Measurements from ENCODE around the gene SLC18B1.
A peak's percentile ranks its signal among the peaks of the same experiment; 100 is the strongest.

Gene SLC18B1

DNA sequence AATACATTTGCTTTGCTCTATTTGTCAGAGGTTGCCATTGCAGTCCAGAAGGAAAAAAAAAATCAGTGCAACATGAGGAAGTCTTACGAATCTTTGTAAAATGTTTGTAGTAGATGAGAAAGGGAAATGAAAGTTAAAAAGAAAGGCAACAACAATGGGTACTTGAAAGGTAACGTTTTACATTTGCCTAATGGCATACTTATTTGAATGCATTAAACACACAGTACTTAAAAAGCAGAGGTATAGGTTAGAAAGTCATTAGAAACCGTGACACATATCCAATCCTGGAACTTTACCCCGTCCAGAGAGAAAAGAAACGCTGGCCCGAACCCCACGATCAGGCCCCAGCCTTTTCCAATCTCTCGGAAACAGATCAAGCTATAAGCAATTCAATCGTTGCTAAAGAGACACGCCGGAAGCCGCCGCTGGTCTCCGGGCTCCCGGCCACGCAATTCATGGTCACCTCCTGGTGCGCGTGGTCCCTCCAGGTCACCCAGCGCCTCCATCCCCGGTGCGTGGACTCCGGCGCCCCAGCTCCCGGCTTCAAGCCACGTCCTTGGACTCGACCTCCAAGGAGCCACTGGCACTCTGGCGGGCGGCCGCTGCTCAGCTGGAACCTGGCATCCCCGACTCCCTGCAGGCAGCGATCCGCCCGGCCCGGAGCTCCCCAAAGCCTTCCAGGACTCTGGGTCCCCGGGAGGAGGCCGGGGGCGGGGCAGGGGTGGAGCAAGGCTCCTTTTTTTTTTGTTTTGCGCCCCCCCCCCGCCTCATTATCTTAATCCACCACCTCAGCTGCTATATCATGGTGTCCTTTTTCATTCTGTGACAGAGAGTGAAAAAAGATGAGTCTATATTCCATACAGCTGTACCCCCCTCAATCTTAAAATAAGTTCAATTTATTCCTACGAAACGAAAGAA lies at the start of gene SLC18B1:
Gene SLC18B1, minus strand, starts transcription at position 687 of the 918 bp plus-strand sequence. Its CDS starts 181 bp downstream, at position 506.
- DNase-seq (ENCODE audit: low read depth in 2 of 2, low spot score in 1 of 2): peak in 1 of 2 donors; percentile 23

- DNase-seq (ENCODE audit: low read depth in 2 of 2, low spot score in 1 of 2): no peak
Observed at GRCh38 chr6:132843316-132844035, 45.0 kb upstream of the SLC18B1 start.

DNA sequence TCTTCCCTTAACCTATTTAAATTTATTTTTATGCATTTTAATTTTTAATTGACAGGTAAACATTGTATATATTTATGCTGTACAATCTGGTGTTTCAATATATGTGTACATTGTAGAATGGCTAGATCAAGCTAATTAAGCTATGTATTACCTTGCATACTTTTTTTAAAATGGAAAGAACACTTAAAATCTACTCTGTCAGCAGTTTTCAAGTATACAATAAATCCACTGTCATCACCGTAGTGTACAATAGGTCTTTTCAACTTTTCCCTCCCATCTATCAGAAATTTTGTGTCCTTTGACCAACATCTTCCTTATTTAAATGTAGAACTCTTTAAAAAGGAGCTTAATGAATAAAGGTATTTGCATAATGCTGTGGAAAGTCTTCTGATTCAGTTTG lies 43.5 kb upstream of the SLC18B1 start:
- no peak for DNase-seq (ENCODE audit: low read depth in 2 of 2, low spot score in 1 of 2)

GRCh38 chr6:132832891-132833290 lies 34.5 kb upstream of the SLC18B1 start:
- no peak for DNase-seq (ENCODE audit: low read depth in 2 of 2, low spot score in 1 of 2)

- no peak for DNase-seq (ENCODE audit: low read depth in 2 of 2, low spot score in 1 of 2)
Observed at GRCh38 chr6:132830334-132830751, 31.9 kb upstream of the SLC18B1 start.

DNA sequence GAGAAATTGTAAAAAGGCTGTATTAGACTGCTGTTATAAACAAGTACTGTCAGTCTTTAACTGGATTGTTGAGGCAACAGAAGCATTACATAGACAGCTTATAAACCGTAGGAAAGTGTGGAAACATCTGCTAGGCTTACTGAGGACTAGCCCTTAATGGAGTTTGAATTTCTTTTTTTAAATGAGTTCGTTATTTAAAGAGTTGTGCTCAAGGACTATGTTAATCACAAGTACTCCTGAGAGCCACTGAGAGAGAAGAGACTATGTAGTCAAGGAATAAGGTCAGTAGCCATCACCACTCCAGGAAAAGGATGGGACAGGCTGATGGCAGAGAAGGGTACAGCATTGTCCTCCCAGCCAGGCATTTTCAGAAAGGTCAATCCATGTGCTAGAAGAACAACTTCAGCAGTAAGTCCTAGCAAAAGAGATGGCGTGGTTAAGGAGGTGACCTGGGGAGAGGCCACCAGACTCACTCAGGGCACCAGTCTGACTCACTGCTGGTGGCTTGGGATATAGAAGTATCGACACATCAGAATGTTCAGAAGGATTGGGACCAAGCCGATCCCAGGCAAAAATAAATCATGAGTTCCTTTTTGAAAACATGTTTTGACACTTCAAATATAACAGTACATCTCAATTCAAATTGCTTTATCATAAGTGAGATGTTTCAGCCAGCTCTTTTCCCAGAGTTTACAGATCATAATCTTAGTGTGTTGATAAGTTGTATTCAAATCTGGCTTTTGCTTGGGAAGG lies 22.4 kb upstream of the SLC18B1 start:
- no peak for DNase-seq (ENCODE audit: low read depth in 2 of 2, low spot score in 1 of 2)

DNA sequence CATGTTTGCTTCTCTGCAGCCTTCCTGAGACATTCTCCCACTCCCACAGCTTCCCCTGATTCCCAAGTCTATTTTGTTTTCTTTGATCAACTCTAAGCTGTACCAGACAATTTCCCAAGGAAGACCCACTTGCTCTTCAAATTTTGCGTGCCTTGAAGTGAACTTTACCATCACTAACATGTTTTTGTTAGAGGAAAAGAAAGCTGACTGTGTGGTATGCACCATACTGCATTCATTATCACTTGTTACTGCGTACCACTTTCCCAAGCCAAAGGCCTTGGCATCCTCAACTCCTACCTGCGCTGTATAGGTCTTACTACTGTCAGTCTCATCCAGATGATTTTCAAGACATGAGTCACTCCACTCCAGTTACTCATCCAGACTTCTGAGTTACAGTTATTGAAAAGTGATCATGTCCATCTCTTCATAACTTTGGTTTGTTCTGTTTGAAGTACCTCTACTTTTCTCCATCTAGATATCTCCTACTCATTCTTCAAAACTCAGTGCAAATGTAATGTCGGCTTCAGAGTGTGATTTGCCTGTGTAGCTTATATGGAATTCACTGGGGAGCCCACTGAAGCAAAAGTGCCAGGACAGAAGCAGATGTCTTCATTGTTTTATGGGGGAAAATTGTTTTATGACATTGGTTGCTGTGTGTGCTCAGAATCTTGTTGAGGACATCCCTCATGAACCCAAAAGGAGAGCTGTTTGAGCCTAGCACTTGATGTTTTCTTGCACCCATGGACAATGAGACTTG lies 21.1 kb upstream of the SLC18B1 start:
- DNase-seq (ENCODE audit: low read depth in 2 of 2, low spot score in 1 of 2): no peak

DNA sequence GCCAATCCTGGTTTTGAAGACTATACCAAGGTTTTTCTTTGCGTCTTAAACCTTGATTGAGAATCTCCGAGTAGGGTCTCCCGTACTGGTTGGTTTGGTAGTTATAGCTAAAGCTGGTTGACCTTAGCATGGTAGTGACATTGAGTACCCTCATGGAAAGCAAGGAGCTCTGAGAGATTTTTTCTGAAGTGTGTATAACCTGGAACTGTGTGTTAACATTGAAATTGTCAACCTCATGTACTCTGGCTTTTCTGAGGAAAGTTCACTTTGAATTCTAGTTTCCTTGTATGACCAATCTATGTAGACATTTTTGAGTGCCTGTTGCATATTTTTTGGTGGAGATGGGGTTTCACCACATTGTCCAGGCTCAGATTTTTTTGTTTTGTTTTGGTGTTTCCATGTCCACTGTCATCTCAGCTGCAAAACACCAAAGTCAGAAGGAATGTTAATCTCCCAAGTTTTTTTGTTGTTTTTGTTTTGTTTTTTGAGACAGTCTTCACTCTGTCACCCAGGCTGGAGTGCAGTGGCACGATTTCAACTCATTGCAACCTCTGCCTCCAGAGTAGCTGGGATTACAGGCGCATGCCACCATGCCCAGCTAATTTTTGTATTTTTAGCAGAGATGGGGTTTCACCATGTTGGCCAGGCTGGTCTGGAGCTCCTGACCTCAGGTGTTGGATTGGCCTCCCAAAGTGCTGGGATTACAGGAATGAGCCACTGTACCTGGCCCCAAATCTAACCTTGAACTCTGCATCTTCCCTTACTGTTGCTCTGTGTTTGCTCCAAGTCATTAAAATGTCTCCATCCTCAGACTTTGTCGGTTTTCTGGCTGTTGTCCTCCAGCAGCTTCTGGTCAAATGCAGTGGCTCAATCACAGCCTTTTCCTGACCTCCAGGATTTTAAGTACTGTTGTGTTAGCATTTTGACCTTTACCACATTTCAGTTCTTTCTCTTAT lies 20.2 kb upstream of the SLC18B1 start:
- DNase-seq (ENCODE audit: low read depth in 2 of 2, low spot score in 1 of 2): no peak

DNA sequence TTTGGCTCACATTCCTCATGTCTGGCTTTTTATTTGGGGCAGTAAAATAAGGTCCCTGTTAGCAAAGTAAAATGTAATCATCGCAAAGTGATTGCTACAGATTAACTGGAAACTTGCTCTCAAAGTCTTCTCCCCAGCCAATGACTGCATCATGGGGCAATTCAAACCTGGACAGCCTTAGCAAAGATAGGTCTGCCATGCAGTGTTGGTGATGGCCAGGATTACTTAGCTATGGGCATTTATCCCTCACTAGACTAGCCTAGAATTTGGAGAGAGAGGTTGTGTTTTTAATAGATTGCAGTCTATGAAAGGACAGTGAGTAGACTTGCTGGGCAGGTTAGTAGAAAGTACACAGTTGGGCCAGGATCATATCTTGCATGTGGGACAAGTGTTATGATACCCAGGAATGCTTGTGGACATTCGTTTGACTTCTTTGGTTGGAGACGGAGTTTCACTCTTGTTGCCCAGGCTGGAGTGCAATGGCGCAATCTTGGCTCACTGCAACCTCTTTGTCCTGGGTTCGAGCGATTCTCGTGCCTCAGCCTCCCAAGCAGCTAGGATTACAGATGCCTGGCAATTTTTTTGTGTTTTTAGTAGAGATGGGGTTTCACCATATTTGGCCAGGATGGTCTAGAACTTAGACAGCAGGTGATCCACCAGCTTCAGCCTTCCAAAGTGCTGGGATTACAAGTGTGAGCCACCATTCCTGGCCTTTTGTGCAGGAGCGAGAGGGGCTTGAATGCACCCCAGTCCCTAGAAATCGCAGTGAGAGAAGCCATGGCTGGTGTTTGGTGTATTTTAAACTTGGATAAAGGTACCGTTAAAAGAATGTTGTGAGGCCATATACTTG lies 19.3 kb upstream of the SLC18B1 start:
- DNase-seq (ENCODE audit: low read depth in 2 of 2, low spot score in 1 of 2): no peak

DNA sequence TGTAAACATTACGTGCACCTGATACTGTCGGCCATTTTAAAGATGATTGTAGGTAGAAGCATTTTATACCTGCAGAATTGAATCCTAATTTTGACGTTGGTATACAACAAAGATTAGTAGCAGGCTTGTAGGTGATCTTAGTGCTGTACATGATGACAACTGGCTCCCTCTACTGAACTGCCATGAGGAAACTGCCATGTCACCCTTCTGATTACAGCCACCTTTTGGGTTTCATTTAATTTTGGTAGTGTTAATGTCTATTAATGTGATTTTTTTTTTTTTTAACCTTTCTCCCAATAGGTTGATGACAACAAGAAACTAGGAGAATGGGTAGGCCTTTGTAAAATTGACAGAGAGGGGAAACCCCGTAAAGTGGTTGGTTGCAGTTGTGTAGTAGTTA lies 18.2 kb upstream of the SLC18B1 start:
- DNase-seq (ENCODE audit: low read depth in 2 of 2, low spot score in 1 of 2): no peak

- DNase-seq (ENCODE audit: low read depth in 2 of 2, low spot score in 1 of 2): no peak
Observed at GRCh38 chr6:132814716-132815570, 16.5 kb upstream of the SLC18B1 start.

DNA sequence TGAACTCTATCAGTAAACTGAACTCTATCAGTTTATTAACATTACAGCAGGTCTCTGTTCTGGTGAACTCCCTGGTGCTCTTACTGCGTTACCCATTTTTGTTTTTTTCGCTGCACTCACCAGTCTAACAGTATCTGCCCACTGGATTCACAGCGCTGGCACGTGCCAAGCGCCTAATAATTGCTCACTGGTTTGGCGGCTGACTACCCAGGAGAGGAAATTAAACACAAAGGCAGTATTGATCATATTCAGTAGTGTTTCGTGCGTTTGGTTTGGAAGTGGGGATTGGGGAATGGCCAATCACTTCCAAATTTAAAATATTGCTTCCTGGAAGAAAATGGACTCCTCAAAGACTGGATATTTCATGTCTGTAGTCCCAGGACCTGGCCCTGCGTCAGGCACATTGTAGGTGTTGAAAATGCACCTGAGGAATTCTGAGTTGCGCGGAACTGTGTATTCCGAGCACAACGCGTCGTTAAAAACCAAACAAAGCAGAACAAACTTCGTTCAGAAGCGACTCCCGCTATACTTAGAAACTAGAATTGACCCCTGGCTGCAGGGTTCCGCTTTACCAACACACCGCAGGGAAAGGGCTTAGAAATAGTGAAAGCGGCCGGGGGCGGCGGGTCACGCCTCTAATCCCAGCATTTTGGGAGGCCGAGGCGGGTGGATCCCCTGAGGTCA lies 14.9 kb upstream of the SLC18B1 start:
- peak in 1 of 2 donors; percentile 10 for DNase-seq (ENCODE audit: low read depth in 2 of 2, low spot score in 1 of 2)

- no peak for DNase-seq (ENCODE audit: low read depth in 2 of 2, low spot score in 1 of 2)
Observed at GRCh38 chr6:132812756-132813172, 14.3 kb upstream of the SLC18B1 start.

DNA sequence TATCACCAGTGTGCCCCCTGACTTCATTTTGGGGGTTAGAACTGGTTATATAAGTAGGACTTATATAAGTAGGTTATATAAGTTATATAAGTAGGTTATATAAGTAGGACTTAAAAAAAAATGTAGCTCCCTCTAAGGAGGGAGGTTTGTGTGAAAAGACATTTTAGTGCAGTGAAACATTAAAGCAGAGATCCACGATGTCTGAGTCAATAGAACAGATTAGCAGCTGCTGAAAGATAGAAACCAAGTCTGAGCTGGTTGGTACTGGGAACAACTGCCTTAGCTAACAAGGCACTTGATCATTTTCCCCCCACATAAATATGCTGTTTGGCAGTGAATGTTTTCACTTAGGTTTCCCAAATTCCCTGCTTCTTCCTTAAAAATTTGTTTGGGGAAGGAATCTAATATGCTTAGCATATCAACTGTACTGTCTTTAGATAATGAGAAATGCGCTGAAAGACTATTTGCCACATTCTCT lies 13.9 kb upstream of the SLC18B1 start:
- DNase-seq (ENCODE audit: low read depth in 2 of 2, low spot score in 1 of 2): no peak

GRCh38 chr6:132811276-132811675 lies 12.8 kb upstream of the SLC18B1 start:
- DNase-seq (ENCODE audit: low read depth in 2 of 2, low spot score in 1 of 2): no peak

GRCh38 chr6:132805548-132805947 lies 7.1 kb upstream of the SLC18B1 start:
- DNase-seq (ENCODE audit: low read depth in 2 of 2, low spot score in 1 of 2): no peak

- no peak for DNase-seq (ENCODE audit: low read depth in 2 of 2, low spot score in 1 of 2)
Observed at GRCh38 chr6:132804251-132804650, 5.8 kb upstream of the SLC18B1 start.
